Activated CD4-positive, alpha-beta T cell treated with anti-CD3 and anti-CD28 coated beads for 4 hours (primary cell): ENCODE data around the gene DOCK2.
A peak's percentile ranks its signal among the peaks of the same experiment; 100 is the strongest.
"Not testable (repeated sequence)": the region's sequence is repeated elsewhere in the genome, so short reads cannot be mapped to it uniquely, and the experiment has no call there.

Experiments
- DNase-seq, 2 donors: peaks; one replicate each; pipeline ENCODE4 v3.0.0-alpha.2; 2020

Gene DOCK2

GRCh38 chr5:170076211-170076610 is 439.1 kb downstream of the DOCK2 start:
- DNase-seq: no peak

- DNase-seq: no peak
Measured at GRCh38 chr5:170076739-170077138, 439.7 kb downstream of the DOCK2 start.

- DNase-seq: no peak
Measured at GRCh38 chr5:170077526-170077925, 440.5 kb downstream of the DOCK2 start.

- DNase-seq: no peak
Measured at GRCh38 chr5:170078458-170078857, 441.4 kb downstream of the DOCK2 start.

- DNase-seq: no peak
Measured at GRCh38 chr5:170078931-170079330, 441.9 kb downstream of the DOCK2 start.

GRCh38 chr5:170080217-170080616 is 443.1 kb downstream of the DOCK2 start:
- DNase-seq: no peak

- no peak for DNase-seq
Measured at GRCh38 chr5:170080786-170081445, 443.8 kb downstream of the DOCK2 start.

- DNase-seq: no peak
Measured at GRCh38 chr5:170081616-170082015, 444.5 kb downstream of the DOCK2 start.

- no peak for DNase-seq
Measured at GRCh38 chr5:170082701-170083100, 445.6 kb downstream of the DOCK2 start.

- DNase-seq: no peak
Measured at GRCh38 chr5:170087168-170087817, 450.2 kb downstream of the DOCK2 start.

- no peak for DNase-seq
Measured at GRCh38 chr5:170092455-170093101, 455.5 kb downstream of the DOCK2 start.

GRCh38 chr5:170094329-170094728 is 457.3 kb downstream of the DOCK2 start:
- DNase-seq: not testable (repeated sequence)

GRCh38 chr5:170095646-170096045 is 458.6 kb downstream of the DOCK2 start:
- no peak for DNase-seq

GRCh38 chr5:170097934-170098333 is 460.9 kb downstream of the DOCK2 start:
- no peak for DNase-seq

- peak; percentile 54 to 67 for DNase-seq
Measured at GRCh38 chr5:170100066-170100943, 463.2 kb downstream of the DOCK2 start.

- no peak for DNase-seq
Measured at GRCh38 chr5:170103447-170103846, 466.4 kb downstream of the DOCK2 start.

GRCh38 chr5:170104299-170104698 is 467.2 kb downstream of the DOCK2 start:
- no peak for DNase-seq

- DNase-seq: no peak
Measured at GRCh38 chr5:170104710-170105109, 467.6 kb downstream of the DOCK2 start.

GRCh38 chr5:170105642-170106611 is 468.9 kb downstream of the DOCK2 start, which contains the start of gene FOXI1:
TSS of gene FOXI1 (plus strand) at chr5:170105897. CDS start at chr5:170105958, 61 bp downstream.
- DNase-seq: no peak

GRCh38 chr5:170107674-170108073 is 470.6 kb downstream of the DOCK2 start:
- no peak for DNase-seq

- no peak for DNase-seq
Measured at GRCh38 chr5:170108266-170108785, 471.3 kb downstream of the DOCK2 start.
